Uterus (tissue), 4 donors: Measurements from ENCODE around the gene ANKRD52. TPM values are rescaled to one million over a fixed set of nuclear protein-coding genes. Genes with fewer than 3 reads are reported as not detected.
A peak's percentile ranks its signal among the peaks of the same experiment; 100 is the strongest.

Experiments used
- DNase-seq, 2 donors: peaks; one replicate each; pipeline ENCODE4 v3.0.0-alpha.2; 2019 to 2020
- H3K27ac ChIP-seq, 2 donors: fragments of 200-600 bp; sonication (generic); 1 replicate in 1 of 2; 2 replicates in 1 of 2; pipeline ENCODE4 v1.5.1; 2016 to 2018
- H3K27me3 ChIP-seq, 2 donors: fragments of 200-600 bp; sonication (generic); one replicate each; pipeline ENCODE4 v1.5.1; 2018 to 2019; ENCODE audit warnings: control low read depth in 1 of 2
- H3K36me3 ChIP-seq, 2 donors: fragments of 200-600 bp; sonication (generic); one replicate each; pipeline ENCODE4 v1.5.1; 2019; ENCODE audit warnings: control low read depth in 1 of 2
- H3K4me1 ChIP-seq, 2 donors: fragments of 200-600 bp; sonication (generic); one replicate each; pipeline ENCODE4 v1.5.1; 2018 to 2019; ENCODE audit warnings: control low read depth in 1 of 2
- H3K4me3 ChIP-seq, 2 donors: fragments of 200-600 bp; sonication (generic); 1 replicate in 1 of 2; 2 replicates in 1 of 2; pipeline ENCODE4 v1.5.1; 2018 to 2019; ENCODE audit warnings: mild to moderate bottlenecking in 1 of 2
- H3K9me3 ChIP-seq, 2 donors: fragments of 200-600 bp; sonication (generic); one replicate each; pipeline ENCODE4 v1.5.1; 2019; ENCODE audit warnings: control low read depth in 1 of 2
- CTCF ChIP-seq, 4 experiments: fragments of 200-600 bp in 2 of 4; fragments of 450-650 bp in 2 of 4; sonication (generic) in 2 of 4; IDR thresholded peaks; one replicate each; pipeline ENCODE4 v1.5.1; 2016 to 2019; ENCODE audit warnings: antibody characterized with exemption in 4 of 4, mild to moderate bottlenecking in 2 of 4, moderate library complexity in 1 of 4
- POLR2A ChIP-seq, 2 donors: fragments of 450-650 bp; IDR thresholded peaks; one replicate each; pipeline ENCODE4 v1.6.1; 2016; ENCODE audit warnings: antibody characterized with exemption in 2 of 2, mild to moderate bottlenecking in 1 of 2, moderate library complexity in 1 of 2
- intact Hi-C: fragments of 100-400 bp; cut with DNase I; formaldehyde crosslinking; loops from one replicate; pipeline ENCODE4 v1.15.1; 2023; ENCODE audit warnings: low total_unique reads
- total RNA-seq, 4 donors: library from RNA; depleted of rRNA in 3 of 4; stranded (reverse); fragments of >200 nt in 3 of 4; gene quantifications; one replicate each; pipeline versions ENCODE4 v1.1.0 to v1.2.4, GENCODE V29; 2014 to 2023
- donor health status: DM: yes; HTN: yes; CAD: no.

Gene ANKRD52
- total RNA-seq, 4 donors from 2014 or later, result 0.88 to 35.4 (median 15.5) TPM

GRCh38 chr12:56224102-56224701, 34.0 kb downstream of the ANKRD52 start, which contains the start of gene NABP2:
TSS of gene NABP2 (plus strand) at chr12:56224342. CDS start at chr12:56224857, 515 bp downstream.
- DNase-seq, result peak; percentile 98
- peak within 1 kb of the TSS; percentile 59 to 60 for H3K4me3 ChIP-seq
- TF ChIP-seq CTCF (IDR thresholded peaks at IDR 0.05) (peak; percentile 84 to 98 (median 94)), POLR2A (IDR thresholded peaks at IDR 0.05) (peak; percentile 51 to 60)
- H3K4me1 ChIP-seq, result peaks cover 8% of the 10 kb centered on the region in 2 donors
- H3K27me3 ChIP-seq, result no peaks in the 10 kb centered on the region
- intact Hi-C loops, result loop anchor here (5.0 kb wide), 1 partner anchor 107 kb away; the partner anchor contains the start of genes RPL41 and ZC3H10
- H3K36me3 ChIP-seq, result no peaks in the 10 kb centered on the region
- H3K27ac ChIP-seq, result peak within 1 kb of the TSS; percentile 98 to 99
- H3K9me3 ChIP-seq, result no peaks in the 10 kb centered on the region

GRCh38 chr12:56223571-56224101, 34.5 kb downstream of the ANKRD52 start:
- Histone ChIP-seq H3K4me3 (peak overlapping the region in 1 of 2 donors; percentile 10), H3K4me1 (peaks cover 8% of the 10 kb centered on the region in 2 donors)
- intact Hi-C loops, result loop anchor here (5.0 kb wide), 1 partner anchor 106 kb away; the partner anchor contains the start of genes RPL41 and ZC3H10

GRCh38 chr12:56222531-56222895, 35.7 kb downstream of the ANKRD52 start:
- H3K27me3 ChIP-seq, result no peaks in the 10 kb centered on the region
- H3K4me1 ChIP-seq, result peaks cover 8% of the 10 kb centered on the region in 2 donors
- no peak for DNase-seq
- intact Hi-C loops, result loop anchor here (5.0 kb wide), 1 partner anchor 105 kb away; the partner anchor contains the start of genes RPL41 and ZC3H10
- H3K27ac ChIP-seq, result peak overlapping the region; percentile 98 to 99
- no peaks in the 10 kb centered on the region for H3K36me3 ChIP-seq
- no peak for TF ChIP-seq POLR2A (IDR thresholded peaks at IDR 0.05)
- TF ChIP-seq CTCF (IDR thresholded peaks at IDR 0.05), result no peak
- H3K9me3 ChIP-seq, result no peaks in the 10 kb centered on the region
- peak overlapping the region; percentile 74 to 77 for H3K4me3 ChIP-seq

More at GRCh38 chr12:56223571-56224101, 34.5 kb downstream of the ANKRD52 start:
- peak overlapping the region; percentile 98 to 99 for H3K27ac ChIP-seq
- H3K36me3 ChIP-seq, result no peaks in the 10 kb centered on the region
- no peak for TF ChIP-seq POLR2A (IDR thresholded peaks at IDR 0.05)
- no peak for TF ChIP-seq CTCF (IDR thresholded peaks at IDR 0.05)
- H3K27me3 ChIP-seq, result no peaks in the 10 kb centered on the region
- no peak for DNase-seq
- H3K9me3 ChIP-seq, result no peaks in the 10 kb centered on the region

GRCh38 chr12:56221757-56222530, 36.2 kb downstream of the ANKRD52 start, which contains the start of gene RNF41:
TSS of gene RNF41 (minus strand) at chr12:56221922. CDS start at chr12:56214047, 7,875 bp downstream.
- H3K4me1 ChIP-seq, result peaks cover 8% of the 10 kb centered on the region in 2 donors
- peak; percentile 98 to 99 for DNase-seq
- H3K36me3 ChIP-seq, result no peaks in the 10 kb centered on the region
- peak within 1 kb of the TSS; percentile 74 to 77 for H3K4me3 ChIP-seq
- peak within 1 kb of the TSS; percentile 98 to 99 for H3K27ac ChIP-seq
- no peaks in the 10 kb centered on the region for H3K27me3 ChIP-seq
- intact Hi-C loops, result loop anchor here (5.0 kb wide), 1 partner anchor 105 kb away; the partner anchor contains the start of genes RPL41 and ZC3H10
- TF ChIP-seq CTCF (IDR thresholded peaks at IDR 0.05) (peak; percentile 8 to 33 (median 18)), POLR2A (IDR thresholded peaks at IDR 0.05) (peak; percentile 98 to 99)
- H3K9me3 ChIP-seq, result no peaks in the 10 kb centered on the region
